ENCODE data around the gene JAZF1.

DNA sequence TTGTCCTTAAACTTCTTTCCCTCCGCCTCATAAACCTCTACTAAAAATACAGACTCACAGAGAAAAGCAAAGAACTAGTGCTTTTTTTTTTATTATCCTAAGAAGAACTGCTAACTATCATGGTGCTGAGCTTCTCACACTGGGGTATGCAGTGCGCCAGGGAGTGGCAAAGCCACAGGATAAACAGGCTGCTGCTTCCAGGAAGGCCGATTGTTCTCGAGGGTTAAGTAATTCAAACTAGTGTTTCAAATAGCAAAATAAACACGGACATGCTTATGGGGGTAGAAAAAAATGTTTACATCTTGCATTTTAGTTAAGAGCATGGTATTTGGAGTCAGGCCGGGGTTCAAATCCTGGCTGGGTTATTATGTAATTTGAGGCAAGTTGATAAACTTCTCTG is 283.6 kb downstream of the JAZF1 start:
- TF ChIP-seq, protein P1, sequence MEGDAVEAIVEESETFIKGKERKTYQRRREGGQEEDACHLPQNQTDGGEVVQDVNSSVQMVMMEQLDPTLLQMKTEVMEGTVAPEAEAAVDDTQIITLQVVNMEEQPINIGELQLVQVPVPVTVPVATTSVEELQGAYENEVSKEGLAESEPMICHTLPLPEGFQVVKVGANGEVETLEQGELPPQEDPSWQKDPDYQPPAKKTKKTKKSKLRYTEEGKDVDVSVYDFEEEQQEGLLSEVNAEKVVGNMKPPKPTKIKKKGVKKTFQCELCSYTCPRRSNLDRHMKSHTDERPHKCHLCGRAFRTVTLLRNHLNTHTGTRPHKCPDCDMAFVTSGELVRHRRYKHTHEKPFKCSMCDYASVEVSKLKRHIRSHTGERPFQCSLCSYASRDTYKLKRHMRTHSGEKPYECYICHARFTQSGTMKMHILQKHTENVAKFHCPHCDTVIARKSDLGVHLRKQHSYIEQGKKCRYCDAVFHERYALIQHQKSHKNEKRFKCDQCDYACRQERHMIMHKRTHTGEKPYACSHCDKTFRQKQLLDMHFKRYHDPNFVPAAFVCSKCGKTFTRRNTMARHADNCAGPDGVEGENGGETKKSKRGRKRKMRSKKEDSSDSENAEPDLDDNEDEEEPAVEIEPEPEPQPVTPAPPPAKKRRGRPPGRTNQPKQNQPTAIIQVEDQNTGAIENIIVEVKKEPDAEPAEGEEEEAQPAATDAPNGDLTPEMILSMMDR (IDR thresholded peaks at IDR 0.05; ENCODE audit: control extremely low read depth in 1 of 3, insufficient read depth in 1 of 3, low read depth in 1 of 3, low read length in 3 of 3) = no peak
- TF ChIP-seq YY1 (IDR thresholded peaks at IDR 0.05; ENCODE audit: low read depth, low read length) (no peak), ZNF274 (IDR thresholded peaks at IDR 0.05; ENCODE audit: borderline replicate concordance, extremely low read depth, low read length) (no peak), SP1 (IDR thresholded peaks at IDR 0.05; ENCODE audit: low read depth, low read length) (no peak), POLR2AphosphoS5 (IDR thresholded peaks at IDR 0.05; ENCODE audit: low read depth, low read length) (no peak), BACH1 (IDR thresholded peaks at IDR 0.05; ENCODE audit: low read length) (no peak), CHD2 (IDR thresholded peaks at IDR 0.05; ENCODE audit: low read length) (no peak), EZH2 (IDR thresholded peaks at IDR 0.05; ENCODE audit: low read depth, low read length, severe bottlenecking) (no peak), FOSL1 (IDR thresholded peaks at IDR 0.05; ENCODE audit: insufficient read depth, low read depth, low read length) (no peak)
- TF ChIP-seq, protein P2, sequence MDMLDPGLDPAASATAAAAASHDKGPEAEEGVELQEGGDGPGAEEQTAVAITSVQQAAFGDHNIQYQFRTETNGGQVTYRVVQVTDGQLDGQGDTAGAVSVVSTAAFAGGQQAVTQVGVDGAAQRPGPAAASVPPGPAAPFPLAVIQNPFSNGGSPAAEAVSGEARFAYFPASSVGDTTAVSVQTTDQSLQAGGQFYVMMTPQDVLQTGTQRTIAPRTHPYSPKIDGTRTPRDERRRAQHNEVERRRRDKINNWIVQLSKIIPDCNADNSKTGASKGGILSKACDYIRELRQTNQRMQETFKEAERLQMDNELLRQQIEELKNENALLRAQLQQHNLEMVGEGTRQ (IDR thresholded peaks at IDR 0.05; ENCODE audit: low read length) = no peak

Measured in H1 (cell line).